Stimulated activated CD4-positive, alpha-beta T cell treated with anti-CD3 and anti-CD28 coated beads, Interleukin-12 subunit alpha, Interleukin-12 subunit beta, amount 100 ng/mL, for 4 hours (primary cell): ENCODE measurements around the gene DPH2.

ENCODE experiments used
- DNase-seq: peaks from one replicate; pipeline ENCODE4 v3.0.0-alpha.2; 2020

The DPH2 gene

DNA sequence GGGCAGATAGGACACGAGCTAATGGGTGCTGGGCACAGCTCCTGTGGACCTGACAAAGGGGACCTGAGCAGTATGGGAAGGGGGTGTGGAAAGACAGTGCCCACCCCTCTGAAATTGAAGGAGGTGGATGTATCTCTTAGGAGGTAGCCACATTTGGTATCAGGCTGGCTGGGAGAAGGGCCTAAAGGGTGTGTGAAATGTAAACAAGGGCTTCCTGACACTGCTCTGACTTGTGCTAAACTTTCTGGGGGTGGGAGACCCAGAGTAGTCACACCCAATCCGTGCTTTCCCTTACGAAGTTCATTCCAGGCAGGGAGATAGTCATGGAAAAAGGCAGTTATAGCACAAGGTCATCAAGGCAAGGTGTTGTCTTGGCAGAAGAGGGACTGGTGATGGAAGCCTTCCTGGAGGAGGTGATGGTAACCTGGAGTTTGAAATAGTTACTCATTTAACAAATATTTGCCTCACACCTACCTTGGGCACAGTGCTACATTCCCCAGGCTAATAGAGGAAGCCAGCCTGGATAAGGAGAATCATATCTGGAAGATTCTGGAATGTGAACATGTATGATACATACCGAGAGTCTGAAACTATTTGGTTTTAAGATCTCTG is 16.3 kb downstream of the DPH2 start:
- DNase-seq = no peak

DNA sequence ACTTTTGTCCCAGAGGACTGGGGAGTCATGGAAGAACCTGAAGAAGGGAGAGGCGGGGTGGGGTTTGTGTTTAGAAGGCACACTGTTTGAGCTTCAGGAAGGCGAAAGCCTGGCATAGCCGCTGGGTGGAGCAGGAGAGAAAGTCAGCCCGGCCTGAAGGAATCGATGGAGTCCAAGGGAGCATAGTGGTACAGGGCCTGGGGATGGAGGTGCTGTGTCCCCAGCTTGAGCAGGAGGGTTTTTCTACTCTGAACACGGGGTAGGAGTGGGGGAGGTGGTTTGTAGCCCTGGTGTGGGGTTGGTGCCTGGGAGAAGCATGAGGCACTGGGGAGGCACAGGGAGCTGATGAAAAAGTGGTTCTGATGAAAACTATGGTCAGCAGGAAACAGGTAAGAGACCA is 16.9 kb downstream of the DPH2 start:
- no peak for DNase-seq

DNA sequence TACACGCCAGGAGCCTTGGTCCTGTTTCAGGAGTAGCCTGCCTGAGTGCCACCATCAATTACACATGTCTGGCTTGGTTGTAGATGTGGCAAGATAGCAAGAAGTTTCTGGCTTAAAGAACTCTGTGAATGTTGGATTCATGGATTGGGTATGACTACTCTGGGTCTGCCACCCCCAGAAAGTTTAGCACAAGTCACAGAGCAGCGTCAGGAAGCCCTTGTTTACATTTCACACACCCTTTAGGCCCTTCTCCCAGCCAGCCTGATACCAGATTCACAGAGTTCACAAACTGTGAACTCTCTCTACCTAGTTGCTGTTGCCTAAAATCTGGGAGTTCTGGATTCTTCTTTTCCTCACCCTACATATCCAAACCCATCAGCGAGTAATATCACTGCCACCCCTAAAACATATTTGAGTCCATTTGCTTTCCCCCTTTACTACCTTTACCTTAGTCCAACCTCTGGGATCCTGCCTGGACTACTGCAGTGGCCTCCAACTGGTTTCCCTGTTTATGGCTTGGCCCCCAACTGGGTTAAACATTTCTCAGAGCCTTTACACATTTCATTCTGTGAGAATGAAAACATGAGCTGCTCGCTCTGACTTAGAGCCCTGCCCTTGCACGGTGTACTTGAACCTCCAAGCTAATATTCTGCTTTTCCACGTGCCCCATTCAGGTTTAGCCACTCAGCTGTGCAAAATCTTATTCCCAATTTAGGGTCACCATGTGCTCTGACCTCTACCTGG is 17.5 kb downstream of the DPH2 start:
- DNase-seq = no peak

DNA sequence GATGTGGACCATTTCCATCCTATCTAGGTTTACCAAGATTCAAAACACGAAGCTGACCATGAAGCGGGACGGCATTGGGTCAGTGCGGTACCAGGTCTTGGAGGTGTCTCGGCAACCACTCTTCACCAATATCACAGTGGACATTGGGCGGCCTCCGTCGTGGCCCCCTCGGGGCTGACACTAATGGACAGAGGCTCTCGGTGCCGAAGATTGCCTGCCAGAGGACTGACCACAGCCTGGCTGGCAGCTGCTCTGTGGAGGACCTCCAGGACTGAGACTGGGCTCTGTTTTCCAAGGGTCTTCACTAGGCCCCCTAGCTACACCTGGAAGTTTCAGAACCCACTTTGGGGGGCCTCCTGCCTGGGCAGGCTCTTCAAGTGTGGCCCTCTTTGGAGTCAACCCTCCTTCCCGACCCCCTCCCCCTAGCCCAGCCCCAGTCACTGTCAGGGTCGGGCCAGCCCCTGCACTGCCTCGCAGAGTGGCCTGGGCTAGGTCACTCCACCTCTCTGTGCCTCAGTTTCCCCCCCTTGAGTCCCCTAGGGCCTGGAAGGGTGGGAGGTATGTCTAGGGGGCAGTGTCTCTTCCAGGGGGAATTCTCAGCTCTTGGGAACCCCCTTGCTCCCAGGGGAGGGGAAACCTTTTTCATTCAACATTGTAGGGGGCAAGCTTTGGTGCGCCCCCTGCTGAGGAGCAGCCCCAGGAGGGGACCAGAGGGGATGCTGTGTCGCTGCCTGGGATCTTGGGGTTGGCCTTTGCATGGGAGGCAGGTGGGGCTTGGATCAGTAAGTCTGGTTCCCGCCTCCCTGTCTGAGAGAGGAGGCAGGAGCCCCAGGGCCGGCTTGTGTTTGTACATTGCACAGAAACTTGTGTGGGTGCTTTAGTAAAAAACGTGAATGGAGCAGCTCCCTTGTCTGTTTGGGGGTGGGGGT is 20.7 kb downstream of the DPH2 start:
- DNase-seq = no peak

DNA sequence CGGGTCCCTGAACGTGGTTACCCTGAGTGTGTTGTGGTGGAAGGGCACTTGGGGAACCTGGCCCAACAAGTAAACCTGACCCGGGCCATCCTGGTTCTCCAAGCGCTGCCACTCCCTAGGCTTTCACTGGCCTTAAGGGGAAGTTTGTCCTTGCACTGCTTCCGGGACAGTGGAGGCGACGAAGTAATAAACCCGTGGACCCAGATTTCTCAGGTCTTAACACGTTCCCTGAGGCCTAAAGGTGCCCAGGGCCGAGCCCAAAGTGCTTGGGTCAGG is 21.3 kb downstream of the DPH2 start:
- DNase-seq = no peak

DNA sequence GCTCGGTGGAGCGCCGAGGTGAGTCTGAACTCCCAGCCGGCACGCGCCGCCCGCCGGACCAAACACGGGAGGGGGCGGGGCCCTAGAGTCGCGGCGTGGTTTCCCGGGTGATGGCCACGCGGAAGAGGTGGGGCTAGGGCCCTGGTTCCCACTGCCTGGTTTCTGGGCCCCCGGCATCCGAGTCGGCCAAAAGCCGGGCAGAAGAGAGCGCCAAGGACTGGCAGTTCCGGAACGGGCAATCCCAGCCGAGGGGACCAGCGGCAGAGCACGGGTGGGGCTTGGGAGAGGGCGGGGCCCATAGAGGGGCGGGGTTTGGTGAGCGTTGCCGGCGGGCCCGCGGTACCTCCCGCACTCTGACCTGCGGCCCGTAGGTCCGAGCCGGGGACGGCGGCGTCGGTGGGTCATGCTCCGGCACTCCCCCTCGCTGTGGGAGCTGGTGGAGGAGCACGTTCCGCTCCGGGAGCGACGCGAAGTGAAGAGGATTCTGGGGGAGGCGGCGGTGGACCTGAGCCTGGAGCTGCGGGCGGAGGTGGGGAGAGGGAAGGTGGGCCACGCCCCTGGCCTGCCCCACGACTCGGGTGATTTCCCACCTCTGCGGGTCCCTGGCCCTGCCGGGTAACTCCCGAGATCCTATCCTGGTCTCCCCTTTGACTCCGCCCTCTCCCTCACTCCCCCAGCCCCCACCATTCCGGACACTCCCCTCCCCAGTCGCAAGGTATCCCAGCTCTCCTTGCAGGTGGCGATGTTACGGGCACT is 21.8 kb downstream of the DPH2 start, which contains the start of gene CCDC24:
Gene CCDC24, plus strand, starts transcription at position 124 of the 756 bp plus-strand sequence. Its CDS starts 280 bp downstream, at position 404.
- DNase-seq = peak; percentile 71

DNA sequence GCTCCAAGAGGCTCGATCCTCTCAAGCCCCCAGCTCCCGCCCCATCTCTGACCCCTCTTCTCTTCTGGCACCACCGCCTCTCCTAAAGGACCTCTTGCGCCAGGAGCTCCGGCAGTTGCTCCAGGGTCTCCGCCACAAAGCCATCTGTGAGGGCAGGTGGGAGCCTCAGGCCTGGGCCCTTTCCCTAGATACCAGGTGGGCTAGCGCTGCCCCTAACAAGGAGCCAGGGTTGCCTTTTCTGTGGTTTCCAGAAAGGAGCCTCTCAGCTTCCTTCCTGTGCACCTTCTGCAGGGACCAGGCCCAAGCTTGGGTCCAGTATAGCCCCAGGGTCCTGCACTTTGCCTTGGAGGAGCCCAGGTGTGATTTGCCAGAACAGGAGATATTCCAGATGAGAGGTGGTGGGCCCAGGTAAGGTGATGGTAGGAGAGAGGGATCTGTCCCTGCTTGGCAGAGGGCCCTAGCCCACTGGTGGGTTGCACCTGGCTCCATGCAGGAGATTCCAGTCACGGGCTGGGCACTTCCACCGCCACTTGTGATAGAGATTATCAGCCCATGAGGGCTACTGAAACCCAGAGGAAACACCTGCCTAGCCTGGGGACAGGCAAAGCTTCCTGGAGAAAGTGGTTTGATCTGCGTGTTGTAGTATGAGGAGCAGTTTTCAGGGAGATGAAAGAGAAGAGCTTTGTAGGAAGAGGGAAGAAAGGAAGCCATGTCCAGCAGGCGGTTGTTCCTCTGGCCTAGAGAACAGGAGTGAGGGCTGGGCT is 22.6 kb downstream of the DPH2 start:
- DNase-seq = no peak

DNA sequence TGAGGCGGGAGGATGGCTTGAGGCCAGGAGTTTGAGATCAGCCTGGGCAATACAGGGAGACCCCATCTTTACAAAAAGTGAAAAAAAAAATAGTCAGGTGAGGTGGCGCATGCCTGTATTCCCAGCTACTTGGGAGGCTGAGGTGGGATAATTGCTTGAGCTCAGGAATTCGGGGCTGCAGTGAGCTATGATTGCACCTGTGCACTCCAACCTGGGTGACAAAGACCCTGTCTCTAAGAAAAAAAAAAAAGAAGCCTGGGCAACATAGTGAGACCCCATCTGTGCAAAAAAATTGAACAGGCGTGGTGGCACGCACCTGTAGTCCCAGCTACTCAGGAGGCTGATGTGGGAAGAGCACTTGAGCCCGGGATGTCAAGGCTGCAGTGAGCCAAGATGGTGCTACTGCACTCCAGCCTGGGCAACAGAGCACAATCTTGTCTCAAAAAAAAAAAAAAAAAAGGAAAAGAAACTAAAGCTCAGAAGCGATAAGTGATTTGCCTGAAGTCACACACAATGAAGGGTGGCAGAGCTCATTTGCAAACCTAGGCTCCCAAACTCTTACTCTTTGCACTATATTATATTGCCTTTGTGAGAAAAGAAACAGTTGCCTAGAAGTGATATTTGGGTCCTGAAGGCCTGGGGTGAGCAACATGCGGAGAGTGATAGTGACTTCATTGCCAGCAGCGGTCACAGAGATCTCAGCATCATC is 23.6 kb downstream of the DPH2 start:
- DNase-seq = no peak

DNA sequence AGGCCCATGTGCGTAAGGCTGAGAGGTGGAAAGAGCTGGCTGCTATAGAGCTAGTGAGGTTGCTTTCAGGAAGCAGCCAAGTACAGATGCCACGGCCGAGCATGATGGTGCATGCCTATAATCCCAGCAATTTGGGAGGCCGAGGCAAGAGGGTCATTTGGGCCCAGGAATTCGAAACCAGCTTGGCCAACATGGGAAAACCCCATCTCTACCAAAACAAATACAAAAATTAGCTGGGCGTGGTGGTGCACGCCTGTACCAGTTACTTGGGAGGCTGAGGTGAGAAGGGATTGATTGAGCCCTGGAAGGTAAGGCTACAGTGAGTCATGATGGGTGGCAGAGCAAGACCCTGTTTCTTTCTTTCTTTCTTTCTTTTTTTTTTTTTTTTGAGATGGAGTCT is 24.3 kb downstream of the DPH2 start:
- no peak for DNase-seq

DNA sequence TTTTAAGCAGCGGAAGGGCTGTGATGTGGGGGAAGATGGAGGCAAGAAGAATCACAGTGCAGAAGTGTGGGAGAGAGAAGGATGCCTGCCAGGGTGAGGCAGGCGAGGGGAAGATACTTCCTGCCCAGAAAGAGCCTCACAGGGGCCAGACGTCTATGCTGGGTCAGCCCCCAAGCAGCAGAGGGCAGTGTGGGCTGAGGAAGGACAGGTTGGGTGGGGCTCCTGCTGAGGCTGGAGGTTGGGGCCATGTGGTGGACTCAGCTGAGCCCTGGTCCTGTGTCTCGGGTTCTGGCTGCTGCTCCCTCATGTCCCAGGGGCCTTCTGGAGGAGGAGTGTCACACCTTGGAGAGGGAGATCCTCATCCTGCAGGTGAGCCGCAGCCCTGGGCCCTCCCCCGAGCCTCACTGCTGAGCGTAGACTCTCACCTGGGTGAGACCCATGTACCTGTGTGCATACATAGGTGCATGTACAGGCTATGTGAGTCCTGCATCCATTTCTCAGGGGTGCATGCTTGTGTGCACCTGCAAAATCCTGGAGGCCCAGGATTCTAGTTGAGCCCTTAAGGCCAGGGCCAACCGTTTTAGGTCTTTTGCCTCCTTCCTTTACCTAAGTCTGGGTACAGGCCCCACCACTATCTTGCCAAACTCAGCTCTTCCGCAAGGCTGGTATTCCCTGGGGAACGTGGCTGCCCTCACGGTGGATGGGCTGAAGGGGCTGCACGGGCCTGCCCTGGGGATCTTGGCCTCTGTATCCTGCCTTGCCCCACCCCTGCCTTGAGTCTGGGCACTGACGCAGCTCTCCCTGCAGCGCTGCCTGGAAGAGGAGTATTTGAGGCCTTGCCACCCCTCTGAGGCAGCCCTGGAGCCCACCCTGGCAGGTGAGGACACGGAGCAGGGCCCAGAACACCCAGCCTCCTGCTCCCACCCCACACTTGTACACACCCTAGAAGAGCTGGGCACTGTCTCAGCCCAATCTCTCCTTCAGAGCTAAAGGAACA is 25.3 kb downstream of the DPH2 start:
- DNase-seq = no peak

DNA sequence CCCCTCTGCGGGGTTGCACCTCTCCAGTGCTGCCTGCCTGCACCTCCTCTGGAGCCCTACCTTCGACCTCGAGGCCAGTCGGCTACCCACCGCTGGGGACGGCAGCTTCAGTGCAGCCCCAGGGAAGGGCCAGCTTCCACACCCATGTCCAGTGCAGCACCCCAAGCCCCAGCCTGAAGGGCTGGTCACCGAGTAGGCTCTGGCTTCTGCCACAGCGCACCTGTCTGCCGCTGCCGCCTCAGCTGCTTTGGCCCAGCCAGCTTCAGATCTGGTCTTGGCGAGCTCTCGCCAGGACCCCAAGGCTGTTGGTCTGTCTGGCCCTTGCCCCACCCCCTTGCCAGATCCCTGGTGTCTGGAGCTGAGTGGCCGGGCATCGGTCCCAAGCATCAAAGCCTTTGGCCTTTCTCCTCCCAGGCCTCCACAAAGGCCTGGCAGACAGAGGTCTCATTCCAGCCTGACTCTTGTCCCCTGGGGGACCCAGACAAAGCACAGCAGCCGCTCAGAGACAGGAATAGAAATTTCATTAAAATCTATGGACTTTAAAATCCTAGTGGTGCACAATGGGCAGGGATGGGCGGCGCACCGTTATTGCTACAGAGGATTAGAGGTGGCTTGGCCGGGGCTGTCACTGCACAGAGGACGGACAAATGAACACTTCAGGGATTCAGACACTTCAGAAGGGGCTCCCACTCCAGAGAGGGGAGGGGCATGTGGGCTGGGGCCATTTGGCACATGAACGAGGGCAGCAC is 26.3 kb downstream of the DPH2 start:
- no peak for DNase-seq

DNA sequence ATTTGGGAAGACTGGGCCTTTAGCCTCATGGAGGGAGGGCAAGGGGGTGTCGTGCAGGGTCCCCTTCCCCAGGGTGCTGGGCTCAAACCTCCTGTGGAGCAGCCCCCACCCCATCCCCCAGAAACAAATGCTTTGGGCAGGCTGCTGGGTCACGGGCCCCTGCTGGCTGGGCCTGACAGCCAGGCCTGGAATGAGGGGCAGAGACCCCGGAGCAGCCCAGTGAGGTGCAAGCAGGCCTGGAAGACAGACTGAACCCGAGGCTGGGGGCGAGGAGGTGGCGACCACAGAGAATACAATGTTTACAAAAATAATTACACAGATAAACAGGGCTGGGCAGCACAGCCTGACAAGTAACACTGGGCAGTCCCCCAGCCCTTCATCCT is 26.9 kb downstream of the DPH2 start:
- DNase-seq = no peak

DNA sequence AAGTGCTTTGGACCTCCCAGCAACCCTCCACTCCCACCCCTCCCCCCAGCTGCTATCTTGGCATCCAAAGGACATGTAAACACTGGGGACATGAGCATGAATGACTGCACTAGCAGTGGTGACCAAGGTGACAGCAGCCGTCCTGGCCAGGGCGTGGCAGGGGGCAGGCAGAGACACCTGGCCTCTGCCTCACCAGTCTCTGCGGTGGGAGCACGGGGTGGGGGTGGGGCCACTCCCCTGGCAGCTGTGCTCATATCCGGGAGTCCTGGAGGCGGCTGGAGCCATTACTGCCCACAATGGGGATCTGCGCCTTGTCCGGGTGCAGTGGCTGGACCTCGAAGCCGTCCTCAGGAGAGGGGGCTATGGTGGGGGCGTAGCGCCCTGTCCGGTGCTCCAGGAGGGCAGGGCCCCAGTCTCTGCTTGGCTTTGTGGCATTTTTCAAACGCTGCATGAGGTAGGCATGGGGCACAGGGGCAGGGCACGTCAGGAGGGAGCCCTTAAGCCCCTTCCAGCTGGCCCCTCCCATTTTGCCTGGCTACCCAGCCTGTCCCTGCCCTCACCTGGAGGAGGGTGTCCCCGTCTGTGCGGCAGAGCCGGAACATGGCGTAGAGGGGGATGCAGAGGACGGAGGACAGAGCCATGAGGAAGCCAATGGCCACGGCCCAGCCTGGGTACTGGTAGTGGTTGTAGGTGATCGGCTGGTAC is 27.6 kb downstream of the DPH2 start:
- no peak for DNase-seq

DNA sequence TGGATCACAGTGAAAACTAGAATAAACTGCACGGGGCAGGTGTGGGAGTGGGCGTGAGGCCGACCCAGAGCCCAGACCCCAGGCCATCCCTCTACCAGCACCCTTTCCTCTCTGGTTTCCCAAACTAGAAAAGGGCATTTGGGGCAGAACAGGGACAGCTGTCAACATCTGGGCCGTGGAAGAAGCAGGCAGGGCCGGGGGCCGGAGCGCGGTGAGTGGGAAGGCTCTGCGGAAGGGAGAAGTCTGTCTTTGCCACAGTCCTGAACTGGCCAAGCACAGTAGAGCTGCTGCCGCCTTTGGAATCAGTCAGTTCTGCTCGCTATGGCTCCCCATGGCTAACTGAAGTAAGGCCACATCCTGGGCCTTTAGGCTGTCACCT is 28.2 kb downstream of the DPH2 start:
- DNase-seq = no peak

DNA sequence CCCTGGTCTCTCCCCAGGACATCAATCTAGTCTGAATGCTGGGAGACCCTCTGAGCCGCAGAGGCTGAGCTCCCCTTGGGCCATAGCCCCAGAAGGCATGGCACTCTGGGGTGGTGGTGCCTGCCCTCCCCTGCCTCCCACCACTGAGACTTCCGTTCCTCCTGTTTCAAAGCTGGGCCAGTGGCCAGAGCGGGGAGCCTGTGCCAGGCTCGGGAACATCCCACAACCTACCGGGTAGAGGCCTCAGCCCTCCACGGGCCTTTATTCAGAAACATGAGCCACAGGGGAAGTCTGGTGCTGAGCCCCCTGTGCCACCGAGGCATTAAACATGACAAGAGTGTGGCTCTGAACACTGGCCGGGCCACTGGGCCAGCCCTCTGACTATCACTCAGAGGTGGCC is 29.6 kb downstream of the DPH2 start:
- no peak for DNase-seq

DNA sequence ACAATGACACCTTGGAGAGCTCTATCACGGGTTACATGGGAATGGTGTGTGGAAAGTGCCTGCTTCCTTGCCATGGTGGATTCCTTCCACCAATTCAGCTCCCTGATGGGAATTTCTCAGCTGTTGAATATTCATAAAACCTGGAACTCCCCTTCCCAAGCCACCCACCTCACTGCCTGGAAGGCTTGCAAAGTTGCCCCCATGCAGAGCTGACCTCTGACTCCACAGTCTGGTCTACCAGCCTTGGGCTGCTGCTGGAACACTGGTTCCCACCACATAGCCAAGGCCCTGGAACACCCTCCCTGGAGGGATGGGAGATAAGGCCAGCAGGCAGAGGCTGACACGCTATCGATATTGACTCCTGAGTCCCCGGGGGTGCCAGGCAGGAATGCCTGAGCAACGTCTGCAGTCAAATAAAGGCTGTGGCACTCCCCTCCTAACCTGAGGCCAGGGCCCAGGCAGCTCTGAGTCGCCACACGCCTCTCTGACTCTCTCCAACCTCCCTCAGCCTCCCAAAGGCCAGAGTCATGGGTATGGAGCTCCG is 30.4 kb downstream of the DPH2 start:
- no peak for DNase-seq

DNA sequence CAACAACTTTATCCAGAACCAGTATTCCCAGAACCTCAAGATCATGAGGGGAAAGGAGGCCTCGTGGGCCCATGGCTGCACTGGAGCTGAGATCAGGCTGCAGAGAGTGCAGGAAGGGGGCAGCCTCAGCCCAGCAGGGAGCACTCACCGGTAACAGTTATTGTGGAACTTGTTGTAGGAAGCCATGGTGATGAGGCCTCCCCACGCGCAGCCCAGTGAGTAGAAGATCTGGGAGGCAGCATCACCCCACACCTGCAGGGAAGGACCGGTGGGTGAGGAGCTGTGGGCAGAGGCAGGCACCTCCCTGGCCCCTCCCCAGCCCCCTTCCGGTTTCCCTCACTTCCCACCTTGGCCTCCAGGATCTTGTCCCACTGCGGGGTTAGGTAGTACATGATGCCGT is 32.4 kb downstream of the DPH2 start:
- no peak for DNase-seq

DNA sequence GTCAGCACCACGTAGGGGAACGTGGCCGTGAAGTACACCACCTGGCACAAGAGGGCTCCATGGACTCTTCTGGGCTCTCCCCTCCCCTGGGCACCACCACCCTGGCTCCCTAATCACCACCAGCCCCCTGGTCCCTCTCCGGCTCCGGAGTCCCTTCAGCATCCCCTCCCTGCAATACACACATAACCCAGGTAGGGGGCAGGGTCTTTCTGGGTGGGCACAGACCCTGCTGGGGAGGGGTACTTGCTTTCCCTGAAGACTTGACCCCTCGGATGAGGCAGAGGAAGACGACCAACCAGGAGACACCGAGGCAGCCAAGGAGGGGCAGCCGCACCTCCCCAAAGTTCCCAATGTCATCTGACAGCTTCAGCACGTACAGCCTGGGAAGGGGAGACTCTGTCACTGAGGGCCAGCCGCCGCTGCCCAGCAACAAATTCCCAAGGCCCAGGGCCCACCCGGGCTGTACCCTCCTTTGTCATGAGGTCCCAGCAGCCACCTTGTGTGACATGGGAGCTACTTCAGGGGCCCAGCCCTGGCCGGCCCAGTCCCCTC is 32.9 kb downstream of the DPH2 start:
- DNase-seq = no peak
